Stimulated activated naive CD4-positive, alpha-beta T cell treated with Interleukin-2 at 50 U/mL for 16 hours (primary cell): ENCODE data around the gene S100A12.

ENCODE experiments used
- DNase-seq: peaks from one replicate; lab custom pipeline; 2025; lab: John Stamatoyannopoulos, UW

S100A12 gene

DNA sequence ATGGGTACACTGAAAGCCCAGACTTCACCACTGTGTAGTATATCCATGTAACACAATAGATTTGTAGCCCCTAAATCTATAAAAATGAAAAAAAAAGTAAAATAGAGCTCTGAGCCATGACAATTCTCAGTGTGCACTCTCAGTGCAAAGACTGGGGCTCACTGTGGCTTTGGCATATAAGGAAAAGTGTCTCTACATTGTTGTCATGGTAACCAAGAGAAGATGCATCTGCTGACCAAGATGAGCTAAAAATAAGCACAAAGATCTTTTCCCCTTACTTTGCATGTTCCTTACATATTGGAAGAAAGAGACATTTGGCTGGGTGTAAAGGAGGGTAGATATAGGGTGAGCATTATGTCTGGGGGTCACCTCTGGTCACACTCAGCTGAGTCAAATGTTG is 38.8 kb downstream of the S100A12 start:
- no peak for DNase-seq

DNA sequence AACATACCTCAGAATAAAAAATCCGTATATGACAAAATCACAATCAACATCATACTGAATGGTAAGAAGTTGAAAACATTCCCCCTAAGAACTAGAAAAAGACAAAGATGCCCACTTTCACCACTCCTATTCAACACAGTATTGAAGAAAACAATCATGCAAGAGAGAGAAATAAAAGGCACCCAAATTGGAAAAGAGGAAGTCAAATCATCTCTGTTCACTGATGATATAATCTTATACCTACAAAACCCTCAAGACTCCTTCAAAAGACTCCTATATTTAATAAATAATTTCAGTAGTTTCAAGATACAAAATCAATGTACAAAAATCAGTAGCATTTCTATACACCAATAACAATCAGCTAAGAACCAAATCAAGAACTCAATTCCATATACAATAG is 41.5 kb downstream of the S100A12 start:
- no peak for DNase-seq

- no peak for DNase-seq
These were observed 50.5 kb downstream of the S100A12 start for GRCh38 chr1:153324912-153325311.
